Thoracic aorta (tissue), 2 donors: ENCODE results near the gene HSPB7. TPM values are rescaled to one million over a fixed set of nuclear protein-coding genes. Genes with fewer than 3 reads are reported as not detected.

Experiments
- ATAC-seq: fragments of 150-250 bp; one replicate; pipeline ENCODE4 v1.8.0; 2017; ENCODE audit warnings: low read depth; ENCODE audit not compliant: insufficient number of reproducible peaks, low FRiP score
- DNase-seq: peaks from one replicate; pipeline ENCODE4 v3.0.0-alpha.2; 2020; ENCODE audit warnings: low spot score
- H3K27ac ChIP-seq, 2 donors: fragments of 200-600 bp; sonication (generic); 1 replicate in 1 of 2; 2 replicates in 1 of 2; pipeline ENCODE4 v1.5.1; 2016; ENCODE audit warnings: mild to moderate bottlenecking in 2 of 2, moderate library complexity in 2 of 2
- H3K27me3 ChIP-seq: fragments of 200-600 bp; sonication (generic); replicated peaks from 2 replicates; pipeline ENCODE4 v1.6.0; 2016; ENCODE audit warnings: mild to moderate bottlenecking; ENCODE audit not compliant: insufficient read depth
- H3K36me3 ChIP-seq: fragments of 200-600 bp; sonication (generic); one replicate; pipeline ENCODE4 v1.5.1; 2016
- H3K4me1 ChIP-seq, 2 donors: fragments of 200-600 bp; sonication (generic); 1 replicate in 1 of 2; 2 replicates in 1 of 2; pipeline versions ENCODE4 v1.5.1 to v1.6.0; 2016; ENCODE audit warnings: low read depth in 2 of 2, mild to moderate bottlenecking in 1 of 2; ENCODE audit not compliant: control insufficient read depth in 1 of 2
- H3K4me3 ChIP-seq: fragments of 200-600 bp; sonication (generic); 2 replicates; pipeline ENCODE4 v1.5.1; 2016; ENCODE audit warnings: mild to moderate bottlenecking
- H3K9me3 ChIP-seq: fragments of 200-600 bp; sonication (generic); 2 replicates; pipeline ENCODE4 v1.5.1; 2016
- total RNA-seq, 2 donors: library from RNA; depleted of rRNA; stranded (reverse); fragments of >200 nt; gene quantifications; one replicate each; pipeline versions ENCODE4 v1.1.0 to v1.2.3, GENCODE V29; 2016
- TF ChIP-seq, protein P1 (sequence below): fragments of 200-600 bp; sonication (generic); IDR thresholded peaks from one replicate; pipeline ENCODE4 v1.5.1; 2019; ENCODE audit warnings: antibody characterized with exemption

Gene HSPB7
- total RNA-seq, 2 donors from 2014 or later: 223 to 430 TPM

- peak overlapping the region; percentile 83 for H3K4me3 ChIP-seq
- peaks cover 8% of the 10 kb centered on the region for H3K36me3 ChIP-seq
- no peaks in the 10 kb centered on the region for H3K27me3 ChIP-seq
- TF ChIP-seq, protein P1, sequence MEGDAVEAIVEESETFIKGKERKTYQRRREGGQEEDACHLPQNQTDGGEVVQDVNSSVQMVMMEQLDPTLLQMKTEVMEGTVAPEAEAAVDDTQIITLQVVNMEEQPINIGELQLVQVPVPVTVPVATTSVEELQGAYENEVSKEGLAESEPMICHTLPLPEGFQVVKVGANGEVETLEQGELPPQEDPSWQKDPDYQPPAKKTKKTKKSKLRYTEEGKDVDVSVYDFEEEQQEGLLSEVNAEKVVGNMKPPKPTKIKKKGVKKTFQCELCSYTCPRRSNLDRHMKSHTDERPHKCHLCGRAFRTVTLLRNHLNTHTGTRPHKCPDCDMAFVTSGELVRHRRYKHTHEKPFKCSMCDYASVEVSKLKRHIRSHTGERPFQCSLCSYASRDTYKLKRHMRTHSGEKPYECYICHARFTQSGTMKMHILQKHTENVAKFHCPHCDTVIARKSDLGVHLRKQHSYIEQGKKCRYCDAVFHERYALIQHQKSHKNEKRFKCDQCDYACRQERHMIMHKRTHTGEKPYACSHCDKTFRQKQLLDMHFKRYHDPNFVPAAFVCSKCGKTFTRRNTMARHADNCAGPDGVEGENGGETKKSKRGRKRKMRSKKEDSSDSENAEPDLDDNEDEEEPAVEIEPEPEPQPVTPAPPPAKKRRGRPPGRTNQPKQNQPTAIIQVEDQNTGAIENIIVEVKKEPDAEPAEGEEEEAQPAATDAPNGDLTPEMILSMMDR: no peak
- H3K4me1 ChIP-seq: peaks cover 32 to 55% of the 10 kb centered on the region in 2 donors
- DNase-seq (peak; percentile 57), ATAC-seq (peak; percentile 49)
- H3K27ac ChIP-seq: peak overlapping the region; percentile 97 to 100
- no peaks in the 10 kb centered on the region for H3K9me3 ChIP-seq
Observed at GRCh38 chr1:16013220-16013907, 4.5 kb downstream of the HSPB7 start.

GRCh38 chr1:16012590-16013219, 5.1 kb downstream of the HSPB7 start:
- DNase-seq (peak; percentile 55), ATAC-seq (peak; percentile 32)
- H3K27me3 ChIP-seq: no peaks in the 10 kb centered on the region
- peak overlapping the region; percentile 83 for H3K4me3 ChIP-seq
- H3K9me3 ChIP-seq: no peaks in the 10 kb centered on the region
- H3K27ac ChIP-seq: peak overlapping the region; percentile 97 to 100
- peaks cover 32 to 53% of the 10 kb centered on the region in 2 donors for H3K4me1 ChIP-seq
- H3K36me3 ChIP-seq: peaks cover 8% of the 10 kb centered on the region
- TF ChIP-seq, protein P1: no peak

GRCh38 chr1:16011936-16012589, 5.8 kb downstream of the HSPB7 start:
- peaks cover 8% of the 10 kb centered on the region for H3K36me3 ChIP-seq
- peak overlapping the region; percentile 97 to 100 for H3K27ac ChIP-seq
- H3K27me3 ChIP-seq: no peaks in the 10 kb centered on the region

DNA sequence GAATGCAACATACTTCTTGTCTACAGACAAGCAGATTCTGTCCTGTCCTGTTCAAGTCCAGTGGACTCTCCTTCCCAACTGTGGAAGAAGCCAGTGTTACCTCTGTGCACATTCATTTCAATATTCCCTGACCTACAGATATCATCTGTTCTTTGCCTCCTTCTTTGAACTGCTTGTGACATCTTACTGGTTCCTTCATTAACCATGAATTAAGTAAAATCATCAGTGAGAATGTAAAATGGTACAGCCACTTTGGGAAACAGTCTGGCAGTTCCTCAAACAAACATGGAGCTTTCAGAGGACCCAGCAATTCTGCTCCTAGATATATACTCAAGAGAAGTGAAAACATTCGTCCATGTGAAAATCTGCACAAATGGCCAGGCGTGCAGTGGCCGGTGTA, 7.0 kb downstream of the HSPB7 start:
- ATAC-seq (no peak), DNase-seq (no peak)
- Histone ChIP-seq H3K27me3 (no peaks in the 10 kb centered on the region), H3K4me3 (no peak overlapping the region), H3K36me3 (peaks cover 8% of the 10 kb centered on the region), H3K9me3 (no peaks in the 10 kb centered on the region), H3K27ac (no peak overlapping the region), H3K4me1 (peaks cover 32 to 39% of the 10 kb centered on the region in 2 donors)
- TF ChIP-seq, protein P1: no peak

More at GRCh38 chr1:16011936-16012589, 5.8 kb downstream of the HSPB7 start:
- no peak for ATAC-seq
- DNase-seq: no peak
- Histone ChIP-seq H3K4me3 (peak overlapping the region; percentile 83), H3K9me3 (no peaks in the 10 kb centered on the region), H3K4me1 (peaks cover 32 to 47% of the 10 kb centered on the region in 2 donors)
- TF ChIP-seq, protein P1: no peak

- no peaks in the 10 kb centered on the region for H3K36me3 ChIP-seq
- no peaks in the 10 kb centered on the region for H3K9me3 ChIP-seq
- ATAC-seq (no peak), DNase-seq (no peak)
- TF ChIP-seq, protein P1: no peak
- H3K4me1 ChIP-seq: peaks cover 21 to 27% of the 10 kb centered on the region in 2 donors
- H3K27ac ChIP-seq: no peak overlapping the region
- no peak overlapping the region for H3K4me3 ChIP-seq
- H3K27me3 ChIP-seq: no peaks in the 10 kb centered on the region
Observed at GRCh38 chr1:16009678-16010077, 8.2 kb downstream of the HSPB7 start.
